ENCODE measurements around the gene COLQ.
"Not testable (repeated sequence)": the region's sequence is repeated elsewhere in the genome, so short reads cannot be mapped to it uniquely, and the experiment has no call there.

Gene COLQ

GRCh38 chr3:15521573-15521965 lies at the start of gene COLQ:
COLQ (minus strand) TSS chr3:15521706; CDS start chr3:15521625, 81 bp downstream.
- DNase-seq, result no peak

- DNase-seq, result no peak
These were observed 41.7 kb upstream of the COLQ start for GRCh38 chr3:15563190-15563589.

- no peak for DNase-seq
These were observed 41.1 kb upstream of the COLQ start for GRCh38 chr3:15562560-15562959.

- DNase-seq, result no peak
These were observed 37.1 kb upstream of the COLQ start for GRCh38 chr3:15558581-15558980.

- DNase-seq, result peak; percentile 39
These were observed 36.0 kb upstream of the COLQ start for GRCh38 chr3:15557511-15557946.

GRCh38 chr3:15556512-15556911 lies 35.0 kb upstream of the COLQ start:
- no peak for DNase-seq

- no peak for DNase-seq
These were observed 32.2 kb upstream of the COLQ start for GRCh38 chr3:15553749-15554148.

- DNase-seq, result no peak
These were observed 30.4 kb upstream of the COLQ start for GRCh38 chr3:15551902-15552301.

- DNase-seq, result no peak
These were observed 28.3 kb upstream of the COLQ start for GRCh38 chr3:15549846-15550245.

- no peak for DNase-seq
These were observed 21.1 kb upstream of the COLQ start for GRCh38 chr3:15542614-15543013.

- no peak for DNase-seq
These were observed 19.9 kb upstream of the COLQ start for GRCh38 chr3:15541371-15541770.

GRCh38 chr3:15539066-15539465 lies 17.6 kb upstream of the COLQ start:
- DNase-seq, result no peak

GRCh38 chr3:15538345-15538744 lies 16.8 kb upstream of the COLQ start:
- no peak for DNase-seq

GRCh38 chr3:15536856-15537255 lies 15.3 kb upstream of the COLQ start:
- DNase-seq, result no peak

- DNase-seq, result no peak
These were observed 14.2 kb upstream of the COLQ start for GRCh38 chr3:15535732-15536131.

- DNase-seq, result not testable (repeated sequence)
These were observed 11.1 kb upstream of the COLQ start for GRCh38 chr3:15532614-15533013.

- DNase-seq, result no peak
These were observed 9.8 kb upstream of the COLQ start for GRCh38 chr3:15531346-15531745.

- DNase-seq, result no peak
These were observed 7.5 kb upstream of the COLQ start for GRCh38 chr3:15528854-15529537.

GRCh38 chr3:15527031-15527459 lies 5.5 kb upstream of the COLQ start:
- peak; percentile 35 for DNase-seq

- no peak for DNase-seq
These were observed 4.3 kb upstream of the COLQ start for GRCh38 chr3:15525790-15526189.

GRCh38 chr3:15523660-15524417 lies 2.3 kb upstream of the COLQ start:
- DNase-seq, result no peak

GRCh38 chr3:15522016-15522415 lies 510 bp upstream of the COLQ start:
- no peak for DNase-seq

- DNase-seq, result no peak
These were observed 518 bp downstream of the COLQ start for GRCh38 chr3:15520804-15521572.

GRCh38 chr3:15520185-15520584 lies 1.3 kb downstream of the COLQ start:
- no peak for DNase-seq

Data from retina (tissue), 1 donor.